ENCODE results near the gene SLC6A19.

Gene SLC6A19

DNA sequence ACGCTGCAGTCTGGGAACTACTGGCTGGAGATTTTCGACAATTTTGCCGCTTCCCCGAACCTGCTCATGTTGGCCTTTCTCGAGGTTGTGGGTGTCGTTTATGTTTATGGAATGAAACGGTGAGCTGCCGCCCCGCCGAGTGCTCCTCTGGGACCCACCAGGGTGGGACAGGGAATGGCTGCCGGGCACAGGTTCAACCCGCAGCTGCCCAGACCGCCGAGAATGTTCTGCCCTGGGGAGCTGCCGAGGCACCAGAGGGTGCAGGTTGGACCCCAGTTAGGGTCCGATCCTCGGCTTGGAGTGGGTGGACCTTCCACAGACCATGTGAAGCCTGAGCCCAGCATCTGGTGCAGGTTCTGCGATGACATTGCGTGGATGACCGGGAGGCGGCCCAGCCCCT lies 42.9 kb downstream of the SLC6A19 start:
- no peak for TF ChIP-seq CTCF (IDR thresholded peaks at IDR 0.05)

- 0 out of 2 replicates have a peak, but pooled peaks have one; percentile 7 for TF ChIP-seq CTCF (IDR thresholded peaks at IDR 0.05)
Measured at GRCh38 chr5:1244976-1245375, 43.6 kb downstream of the SLC6A19 start.

DNA sequence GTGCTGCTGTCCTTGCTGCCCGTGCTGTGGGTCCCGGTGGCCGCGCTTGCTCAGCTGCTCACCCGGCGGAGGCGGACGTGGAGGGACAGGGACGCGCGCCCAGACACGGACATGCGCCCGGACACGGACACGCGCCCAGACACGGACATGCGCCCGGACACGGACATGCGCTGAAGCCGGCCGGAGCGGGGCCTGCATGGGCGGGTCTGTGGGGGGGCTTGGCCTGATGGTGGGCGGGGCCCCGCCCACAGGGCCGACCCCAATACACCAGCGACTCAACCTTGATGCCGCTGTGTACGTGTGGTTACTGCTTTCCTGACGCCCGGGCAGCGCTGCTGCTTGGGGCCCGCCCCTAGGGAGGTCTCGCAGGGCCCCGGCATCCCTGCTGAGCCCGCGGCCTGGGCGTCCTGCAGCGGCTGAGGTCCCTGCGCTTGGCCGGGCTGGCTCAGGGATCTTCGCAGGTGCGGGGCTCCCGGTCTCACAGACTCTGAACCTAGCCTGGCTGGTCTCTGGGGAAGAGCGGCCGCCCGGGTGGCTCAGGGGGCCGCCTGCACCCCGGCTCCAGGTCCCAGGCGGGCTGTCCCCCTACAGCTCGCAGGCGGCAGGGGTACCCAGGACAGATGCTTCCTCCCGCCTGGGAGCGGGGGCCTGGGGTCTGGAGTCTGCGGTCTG lies 44.6 kb downstream of the SLC6A19 start:
- no peak for TF ChIP-seq CTCF (IDR thresholded peaks at IDR 0.05)

- no peak for TF ChIP-seq CTCF (IDR thresholded peaks at IDR 0.05)
Measured at GRCh38 chr5:1246711-1247431, 45.5 kb downstream of the SLC6A19 start.

DNA sequence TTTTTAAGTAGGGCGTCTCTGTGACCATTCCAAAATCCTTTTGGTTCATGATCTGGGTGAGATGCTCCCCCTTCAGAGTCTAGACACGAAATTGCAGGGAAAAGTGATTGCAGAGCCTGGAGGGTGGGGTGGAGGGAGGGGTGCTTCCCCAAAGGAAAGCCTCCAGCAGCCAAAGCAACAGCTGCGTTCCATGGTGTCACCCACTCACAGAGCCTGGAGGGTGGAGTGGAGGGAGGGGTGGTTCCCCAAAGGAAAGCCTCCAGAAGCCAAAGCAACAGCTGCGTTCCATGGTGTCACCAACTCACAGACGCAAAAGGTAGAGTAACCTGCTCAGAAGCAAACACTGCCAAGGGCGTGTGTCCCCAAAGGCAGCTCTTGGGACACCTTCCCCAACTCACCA lies 46.4 kb downstream of the SLC6A19 start:
- no peak for TF ChIP-seq CTCF (IDR thresholded peaks at IDR 0.05)

- TF ChIP-seq CTCF (IDR thresholded peaks at IDR 0.05), result no peak
Measured at GRCh38 chr5:1249366-1250280, 48.2 kb downstream of the SLC6A19 start.
